ELF-1 (cell line): ENCODE results near the gene C1orf52.
A peak's percentile ranks its signal among the peaks of the same experiment; 100 is the strongest.

Experiments used
- DNase-seq: peaks from one replicate; pipeline ENCODE4 v3.0.0-alpha.2; 2016; ENCODE audit warnings: low read depth, low spot score

The C1orf52 gene

GRCh38 chr1:85259118-85259911 is at the start of gene C1orf52:
Gene C1orf52, minus strand, starts transcription at chr1:85259662. Its CDS starts 29 bp downstream, at chr1:85259633.
- peak; percentile 99 for DNase-seq

- DNase-seq, result no peak
These were observed 49.4 kb upstream of the C1orf52 start for GRCh38 chr1:85308833-85309350.

GRCh38 chr1:85307987-85308832 is 48.7 kb upstream of the C1orf52 start:
- DNase-seq, result peak; percentile 96

GRCh38 chr1:85306236-85306635 is 46.8 kb upstream of the C1orf52 start:
- DNase-seq, result no peak

- no peak for DNase-seq
These were observed 44.1 kb upstream of the C1orf52 start for GRCh38 chr1:85303440-85304162.

GRCh38 chr1:85300140-85300539 is 40.7 kb upstream of the C1orf52 start:
- no peak for DNase-seq

DNA sequence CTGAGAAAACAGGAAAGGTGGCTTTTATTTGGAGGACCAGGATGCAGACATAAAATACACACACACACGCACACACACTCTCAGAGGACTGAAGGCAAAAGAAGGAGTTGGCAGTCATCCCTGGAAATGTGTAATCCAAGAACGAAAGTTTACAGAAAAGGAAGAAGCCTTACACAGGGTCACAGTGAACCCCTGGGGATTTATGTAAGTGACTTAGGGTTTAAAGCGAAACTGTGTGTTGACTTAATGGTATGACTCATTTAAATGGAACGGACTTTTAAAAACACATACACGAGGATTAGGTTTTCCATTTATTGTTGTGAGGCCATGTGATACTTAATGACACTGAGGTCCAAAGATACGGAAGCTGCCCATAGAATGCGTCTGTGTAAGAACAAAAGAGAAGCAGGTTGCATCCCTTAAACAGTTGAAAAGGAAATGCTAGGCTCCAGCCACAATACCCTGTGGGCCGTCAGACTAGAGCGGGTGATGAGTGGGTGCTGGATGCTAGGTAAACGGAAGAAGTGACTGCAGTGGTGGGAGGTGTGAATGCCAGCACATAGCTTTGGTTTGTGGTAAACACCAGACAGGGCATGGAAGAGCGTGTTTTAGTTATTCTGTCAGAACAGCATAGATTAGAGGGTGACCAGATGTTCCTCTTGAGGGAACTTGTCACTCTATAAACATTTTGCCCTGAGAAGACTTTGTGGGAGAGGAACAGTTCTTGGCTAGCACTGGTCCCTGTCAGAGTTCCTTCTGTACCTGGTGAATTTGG is 38.6 kb upstream of the C1orf52 start:
- no peak for DNase-seq

- no peak for DNase-seq
These were observed 38.0 kb upstream of the C1orf52 start for GRCh38 chr1:85297538-85297854.

DNA sequence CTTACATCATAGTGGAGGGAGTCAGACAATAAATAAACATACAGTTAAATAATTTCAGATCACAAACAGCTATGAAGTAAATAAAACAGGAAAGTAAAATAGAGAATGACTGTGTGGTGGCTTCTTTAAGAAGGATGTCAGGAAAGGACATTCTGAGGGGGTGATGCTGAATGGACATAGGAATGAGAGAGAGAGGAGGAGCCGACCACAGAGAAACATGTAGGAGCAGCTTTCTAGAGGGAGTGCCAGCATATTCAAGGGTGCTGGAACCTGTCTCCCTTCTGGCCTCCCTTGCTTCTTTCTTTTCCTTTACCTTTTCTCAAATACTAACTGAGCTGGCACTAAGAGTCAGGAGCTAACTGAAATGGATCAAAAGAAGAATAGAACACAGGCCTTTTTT is 37.5 kb upstream of the C1orf52 start:
- DNase-seq, result no peak

- no peak for DNase-seq
These were observed 36.2 kb upstream of the C1orf52 start for GRCh38 chr1:85295654-85296053.

DNA sequence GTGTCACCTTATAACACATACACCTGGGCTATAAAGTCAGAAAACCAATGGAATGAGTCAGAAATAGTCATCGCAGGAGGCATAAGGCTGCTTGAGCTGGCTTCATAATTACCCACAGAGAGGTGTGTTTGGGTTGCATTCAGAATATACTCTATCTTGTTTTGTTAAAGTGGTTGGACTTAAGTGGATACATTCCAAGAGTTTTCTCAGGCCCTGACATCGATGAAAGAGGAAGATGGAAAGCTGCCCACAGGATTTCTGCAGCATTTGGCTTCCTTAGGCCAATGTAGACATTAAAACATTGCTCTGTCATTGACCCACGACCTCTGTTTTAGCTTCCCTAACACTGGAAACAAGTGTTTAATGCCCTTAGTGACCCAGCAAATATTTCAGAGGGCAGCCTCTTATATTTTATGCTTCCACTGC is 35.6 kb upstream of the C1orf52 start:
- DNase-seq, result no peak

- no peak for DNase-seq
These were observed 31.4 kb upstream of the C1orf52 start for GRCh38 chr1:85290826-85291225.

DNA sequence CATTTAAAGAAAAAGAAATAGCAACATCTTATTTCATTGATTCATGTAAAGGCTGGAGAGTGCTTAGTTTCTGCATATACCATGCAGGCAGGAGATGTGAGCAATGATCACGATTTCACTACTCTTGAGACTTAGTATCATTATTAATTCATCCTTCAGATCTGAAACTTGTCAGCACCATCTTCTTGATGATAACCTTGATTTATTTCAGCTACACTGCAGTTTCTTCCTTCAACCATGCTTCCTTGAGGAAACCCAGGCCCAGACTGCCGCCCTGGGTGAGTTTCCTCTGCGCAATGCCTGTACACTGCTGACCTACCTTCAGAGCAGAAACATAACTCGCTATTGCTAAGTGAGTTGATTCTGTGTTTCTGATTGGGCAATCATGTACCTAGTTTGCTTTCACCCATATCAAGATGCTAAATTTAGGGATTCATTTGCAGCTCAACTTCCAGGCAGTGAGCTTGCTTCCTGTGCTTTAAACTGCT is 30.4 kb upstream of the C1orf52 start:
- no peak for DNase-seq

GRCh38 chr1:85289207-85289847 is 29.9 kb upstream of the C1orf52 start:
- DNase-seq, result no peak

GRCh38 chr1:85284202-85284601 is 24.7 kb upstream of the C1orf52 start:
- no peak for DNase-seq

GRCh38 chr1:85283475-85284199 is 24.2 kb upstream of the C1orf52 start:
- DNase-seq, result no peak

- DNase-seq, result no peak
These were observed 23.0 kb upstream of the C1orf52 start for GRCh38 chr1:85282424-85282823.

DNA sequence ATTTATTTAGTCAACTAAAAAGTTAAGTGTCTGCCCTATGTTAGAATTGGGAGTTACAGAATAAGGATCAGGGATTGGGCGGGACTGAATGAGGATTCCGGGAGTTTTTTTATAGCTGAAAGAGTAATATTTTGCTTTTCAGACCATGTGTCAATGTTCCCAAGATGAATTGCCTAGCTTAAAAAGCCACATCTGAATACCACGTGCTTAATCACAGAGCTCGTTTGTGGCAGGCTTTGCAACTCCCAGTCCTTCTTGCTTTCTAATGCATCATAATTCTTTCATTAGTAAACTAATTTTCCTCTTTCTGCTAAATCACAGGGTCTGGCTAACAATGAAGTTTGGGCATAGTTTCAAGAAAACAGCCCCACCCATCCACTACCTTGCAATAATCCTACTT is 21.2 kb upstream of the C1orf52 start:
- no peak for DNase-seq

DNA sequence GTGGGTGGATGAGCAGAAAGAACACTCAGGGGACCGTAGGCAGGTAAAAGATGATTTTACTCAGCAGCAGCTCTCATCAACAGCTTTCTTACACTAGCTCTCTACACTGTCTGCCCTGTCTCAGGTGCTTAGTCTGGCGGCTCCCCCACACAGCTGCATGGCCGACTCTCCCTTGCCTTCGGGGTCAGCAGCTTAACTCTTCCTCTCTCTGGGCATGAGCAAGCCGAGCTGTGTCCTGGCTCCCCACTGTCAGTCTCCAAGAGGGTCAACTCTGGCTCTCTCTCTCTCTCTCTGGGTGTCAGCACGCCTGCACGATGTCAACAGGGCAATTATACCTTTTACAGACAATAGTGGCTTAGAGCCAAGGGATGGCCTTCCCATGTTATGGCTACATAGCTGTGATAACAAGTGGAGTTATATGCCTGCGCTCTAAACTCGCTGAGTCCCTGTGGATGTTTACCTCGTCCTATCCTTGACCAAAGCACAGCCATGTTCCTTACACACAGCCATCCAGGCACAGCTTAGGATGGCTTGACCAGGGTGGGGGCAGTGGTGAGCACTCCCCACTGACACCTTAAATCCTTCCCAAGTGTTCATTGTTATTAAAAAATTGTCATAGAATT is 20.1 kb upstream of the C1orf52 start:
- no peak for DNase-seq
